ENCODE measurements around the gene SMAD1.
"Not testable (repeated sequence)": the region's sequence is repeated elsewhere in the genome, so short reads cannot be mapped to it uniquely, and the experiment has no call there.

DNA sequence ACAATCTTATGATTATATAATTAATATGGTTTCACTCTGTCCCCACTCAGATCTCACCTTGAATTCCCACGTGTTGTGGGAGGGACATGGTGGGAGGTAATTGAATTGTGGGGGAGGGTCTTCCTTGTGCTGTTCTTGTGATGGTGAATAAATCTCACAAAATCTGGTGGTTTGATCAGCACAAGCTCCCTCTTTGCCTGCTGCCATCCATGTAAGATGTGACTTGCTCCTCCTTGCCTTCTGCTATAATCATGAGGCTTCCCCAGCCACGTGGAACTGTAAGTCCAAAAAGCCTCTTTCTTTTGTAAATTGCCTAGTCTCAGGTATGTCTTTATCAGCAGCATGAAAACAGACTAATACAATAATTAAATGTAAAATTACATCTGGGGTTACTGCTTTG lies 107.7 kb downstream of the SMAD1 start:
- TF ChIP-seq RARB (CRISPR knock-in tag; IDR thresholded peaks at IDR 0.05); PATZ1 (CRISPR knock-in tag; IDR thresholded peaks at IDR 0.05; ENCODE audit: borderline replicate concordance); ZNF565 (CRISPR knock-in tag; conservative IDR thresholded peaks at IDR 0.05; ENCODE audit: low read depth); BACH2 (CRISPR knock-in tag; IDR thresholded peaks at IDR 0.05; ENCODE audit: borderline replicate concordance); ZFP3 (CRISPR knock-in tag; IDR thresholded peaks at IDR 0.05); ZNF8 (CRISPR knock-in tag; IDR thresholded peaks at IDR 0.05): not testable (repeated sequence)
- TF ChIP-seq, protein P1, sequence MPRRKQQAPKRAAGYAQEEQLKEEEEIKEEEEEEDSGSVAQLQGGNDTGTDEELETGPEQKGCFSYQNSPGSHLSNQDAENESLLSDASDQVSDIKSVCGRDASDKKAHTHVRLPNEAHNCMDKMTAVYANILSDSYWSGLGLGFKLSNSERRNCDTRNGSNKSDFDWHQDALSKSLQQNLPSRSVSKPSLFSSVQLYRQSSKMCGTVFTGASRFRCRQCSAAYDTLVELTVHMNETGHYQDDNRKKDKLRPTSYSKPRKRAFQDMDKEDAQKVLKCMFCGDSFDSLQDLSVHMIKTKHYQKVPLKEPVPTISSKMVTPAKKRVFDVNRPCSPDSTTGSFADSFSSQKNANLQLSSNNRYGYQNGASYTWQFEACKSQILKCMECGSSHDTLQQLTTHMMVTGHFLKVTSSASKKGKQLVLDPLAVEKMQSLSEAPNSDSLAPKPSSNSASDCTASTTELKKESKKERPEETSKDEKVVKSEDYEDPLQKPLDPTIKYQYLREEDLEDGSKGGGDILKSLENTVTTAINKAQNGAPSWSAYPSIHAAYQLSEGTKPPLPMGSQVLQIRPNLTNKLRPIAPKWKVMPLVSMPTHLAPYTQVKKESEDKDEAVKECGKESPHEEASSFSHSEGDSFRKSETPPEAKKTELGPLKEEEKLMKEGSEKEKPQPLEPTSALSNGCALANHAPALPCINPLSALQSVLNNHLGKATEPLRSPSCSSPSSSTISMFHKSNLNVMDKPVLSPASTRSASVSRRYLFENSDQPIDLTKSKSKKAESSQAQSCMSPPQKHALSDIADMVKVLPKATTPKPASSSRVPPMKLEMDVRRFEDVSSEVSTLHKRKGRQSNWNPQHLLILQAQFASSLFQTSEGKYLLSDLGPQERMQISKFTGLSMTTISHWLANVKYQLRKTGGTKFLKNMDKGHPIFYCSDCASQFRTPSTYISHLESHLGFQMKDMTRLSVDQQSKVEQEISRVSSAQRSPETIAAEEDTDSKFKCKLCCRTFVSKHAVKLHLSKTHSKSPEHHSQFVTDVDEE (CRISPR knock-in tag; IDR thresholded peaks at IDR 0.05): not testable (repeated sequence)
